WI38 (cell line): ENCODE data around the gene SUCLG2.

Source experiments
- H3K4me3 ChIP-seq: 2 replicates; pipeline ENCODE4 v1.5.1; 2011; ENCODE audit warnings: low read depth, mild to moderate bottlenecking, control low read depth, low read length
- CTCF ChIP-seq: IDR thresholded peaks from 2 replicates; pipeline ENCODE4 v1.5.1; 2012; ENCODE audit warnings: low read depth, mild to moderate bottlenecking, control low read depth, low read length

SUCLG2 gene

GRCh38 chr3:67650084-67650483 is 4.3 kb downstream of the SUCLG2 start:
- TF ChIP-seq CTCF, result no peak
- H3K4me3 ChIP-seq, result no peak overlapping the region

GRCh38 chr3:67649681-67650080 is 4.7 kb downstream of the SUCLG2 start:
- no peak for TF ChIP-seq CTCF
- no peak overlapping the region for H3K4me3 ChIP-seq

GRCh38 chr3:67648701-67649100 is 5.7 kb downstream of the SUCLG2 start:
- no peak overlapping the region for H3K4me3 ChIP-seq
- TF ChIP-seq CTCF, result no peak

GRCh38 chr3:67648229-67648628 is 6.2 kb downstream of the SUCLG2 start:
- H3K4me3 ChIP-seq, result no peak overlapping the region
- no peak for TF ChIP-seq CTCF

GRCh38 chr3:67647390-67647878 is 7.0 kb downstream of the SUCLG2 start:
- no peak for TF ChIP-seq CTCF
- H3K4me3 ChIP-seq, result no peak overlapping the region

GRCh38 chr3:67646586-67647234 is 7.7 kb downstream of the SUCLG2 start:
- no peak overlapping the region for H3K4me3 ChIP-seq

More at GRCh38 chr3:67646586-67647234, 7.7 kb downstream of the SUCLG2 start:
- TF ChIP-seq CTCF, result no peak
